Endothelial cell of umbilical vein (primary cell): ENCODE results near the gene SNCB. TPM values are rescaled to one million over a fixed set of nuclear protein-coding genes. Genes with fewer than 3 reads are reported as not detected.

Experiments
- BruUV-seq: library from RNA; stranded (reverse); fragments of 400-500 nt; replicated peaks from 2 replicates; lab custom pipeline; 2021; lab: Mats Ljungman, UMichigan
- CTCF ChIA-PET: fragments of 300-600, 350-600 bp; sonication (Branson Sonifier 250); formaldehyde crosslinking; loops from one replicate; lab custom pipeline; 2021; ENCODE audit warnings: antibody characterized with exemption, inconsistent platforms; lab: Charles Lee
- POLR2A ChIA-PET: fragments of 300-600, 350-600 bp; sonication (Branson Sonifier 250); formaldehyde crosslinking; loops from one replicate; lab custom pipeline; 2021; ENCODE audit warnings: antibody characterized with exemption, inconsistent platforms; lab: Charles Lee
- DNase-seq: peaks from one replicate; pipeline ENCODE4 v3.0.0-alpha.2; 2011; ENCODE audit warnings: low read depth, low spot score
- FAIRE-seq: peaks from 2 replicates; lab custom pipeline; 2011; peaks lifted over from hg19 to GRCh38; lab: Jason Lieb, UNC
- H2AFZ ChIP-seq: 2 replicates; pipeline ENCODE4 v1.6.0; 2012; ENCODE audit warnings: low read depth, low read length, control low read depth, inconsistent platforms
- H3K27ac ChIP-seq: 2 replicates; pipeline ENCODE4 v1.5.1; 2011; ENCODE audit warnings: low read depth, mild to moderate bottlenecking, control low read depth, low read length, moderate library complexity; ENCODE audit not compliant: insufficient read depth
- H3K27me3 ChIP-seq, 2 experiments: 2 replicates each; pipeline versions ENCODE4 v1.6.0 to v1.6.1; 2011; ENCODE audit warnings: low read length in 2 of 2, mixed read lengths in 1 of 2; ENCODE audit not compliant: control insufficient read depth in 2 of 2, insufficient read depth in 2 of 2
- H3K36me3 ChIP-seq, 2 experiments: 2 replicates in 1 of 2; 3 replicates in 1 of 2; pipeline ENCODE4 v1.5.1; 2011; ENCODE audit warnings: low read length in 2 of 2, mild to moderate bottlenecking in 1 of 2, moderate library complexity in 1 of 2; ENCODE audit not compliant: control insufficient read depth in 2 of 2, insufficient read depth in 2 of 2; ENCODE audit errors: extremely low read depth in 1 of 2
- H3K4me1 ChIP-seq: 3 replicates; pipeline ENCODE4 v1.5.1; 2011; ENCODE audit warnings: mild to moderate bottlenecking, low read length; ENCODE audit not compliant: control insufficient read depth, insufficient read depth; ENCODE audit errors: extremely low read depth
- H3K4me2 ChIP-seq: 2 replicates; pipeline ENCODE4 v1.6.1; 2011; ENCODE audit warnings: low read length, control low read depth, mixed read lengths; ENCODE audit not compliant: insufficient read depth
- H3K4me3 ChIP-seq, 3 experiments: fragments of 200-600 bp in 1 of 3; sonication (generic), shearing (Covaris generic) in 1 of 3; replicated peaks in 1 of 3; 2 replicates each; pipeline ENCODE4 v1.5.1; 2011 to 2016; ENCODE audit warnings: control low read depth in 3 of 3, low read length in 3 of 3, mild to moderate bottlenecking in 2 of 3, inconsistent platforms in 1 of 3, low read depth in 1 of 3, moderate library complexity in 1 of 3; ENCODE audit not compliant: insufficient read depth in 1 of 3
- H3K79me2 ChIP-seq: 2 replicates; pipeline ENCODE4 v1.6.0; 2012; ENCODE audit warnings: low read length, inconsistent platforms; ENCODE audit not compliant: control insufficient read depth, insufficient read depth
- H3K9ac ChIP-seq: replicated peaks from 2 replicates; pipeline ENCODE3; 2011; ENCODE audit warnings: low read length, control low read depth; ENCODE audit not compliant: insufficient read depth; ENCODE audit errors: extremely low read depth
- H3K9me1 ChIP-seq: replicated peaks from 3 replicates; pipeline ENCODE4 v1.6.0; 2011; ENCODE audit warnings: mild to moderate bottlenecking, low read length; ENCODE audit not compliant: control insufficient read depth, insufficient read depth; ENCODE audit errors: extremely low read depth
- H3K9me3 ChIP-seq: replicated peaks from 2 replicates; pipeline ENCODE4 v1.5.1; 2012; ENCODE audit warnings: low read length, inconsistent platforms; ENCODE audit not compliant: control insufficient read depth, insufficient read depth
- H4K20me1 ChIP-seq: replicated peaks from 2 replicates; pipeline ENCODE3; 2011; ENCODE audit warnings: mild to moderate bottlenecking, low read length; ENCODE audit not compliant: control insufficient read depth, insufficient read depth; ENCODE audit errors: extremely low read depth
- EZH2 ChIP-seq: IDR thresholded peaks from 2 replicates; pipeline ENCODE4 v1.6.1; 2012; ENCODE audit warnings: borderline replicate concordance, low read depth, mild to moderate bottlenecking, moderate library complexity, low read length, inconsistent platforms; ENCODE audit not compliant: severe bottlenecking
- FOS ChIP-seq: IDR thresholded peaks from 2 replicates; pipeline ENCODE4 v1.6.1; 2011; ENCODE audit warnings: mild to moderate bottlenecking, low read length, moderate library complexity, borderline replicate concordance; ENCODE audit not compliant: insufficient read depth
- GATA2 ChIP-seq: IDR thresholded peaks from 2 replicates; pipeline ENCODE4 v1.7.0; 2011; ENCODE audit warnings: low read depth, mild to moderate bottlenecking, moderate library complexity, mixed read lengths, low read length; ENCODE audit not compliant: insufficient read length, insufficient read depth
- JUN ChIP-seq: IDR thresholded peaks from 2 replicates; pipeline ENCODE4 v1.6.1; 2011; ENCODE audit warnings: borderline replicate concordance, low read depth; ENCODE audit not compliant: insufficient read length, insufficient read depth
- MYC ChIP-seq: IDR thresholded peaks from one replicate; pipeline ENCODE4 v1.6.1; 2011; ENCODE audit warnings: mild to moderate bottlenecking, low read depth, low read length
- POLR2A ChIP-seq: IDR thresholded peaks from 2 replicates; pipeline ENCODE4 v1.6.1; 2012; ENCODE audit warnings: low read depth, mild to moderate bottlenecking, control low read depth, low read length
- POLR2AphosphoS5 ChIP-seq: IDR thresholded peaks from 2 replicates; pipeline ENCODE4 v1.6.1; 2012; ENCODE audit warnings: low read depth, mild to moderate bottlenecking, control low read depth, low read length, moderate library complexity; ENCODE audit not compliant: insufficient read depth
- dilution Hi-C: fragments of 300-500 bp; cut with MboI; formaldehyde crosslinking; loops from one replicate; pipeline ENCODE4 v1.15.0; 2019; ENCODE audit warnings: low sequenced_read_pairs; ENCODE audit not compliant: extremely low pct_ligation_motif_present
- intact Hi-C: fragments of 100-400 bp; cut with micrococcal nuclease; formaldehyde crosslinking; loops from one replicate; pipeline ENCODE4 v1.10.0; 2022
- polyA plus RNA-seq, 4 experiments: library from polyadenylated mRNA; depleted of rRNA in 3 of 4; stranded (reverse) in 3 of 4; unstranded in 1 of 4; fragments of >200 nt; gene quantifications; 2 replicates each; pipeline versions ENCODE4 v1.2.1 to v1.2.3, GENCODE V29; 2011 to 2012; ENCODE audit warnings: missing spikeins in 1 of 4
- total RNA-seq: library from RNA; stranded (reverse); gene quantifications from 2 replicates; pipeline ENCODE4 v1.2.3, GENCODE V29; 2021
- TF ChIP-seq, protein P1 (sequence below), 2 donors: IDR thresholded peaks; 1 replicate in 1 of 2; 2 replicates in 1 of 2; pipeline ENCODE4 v1.5.1; 2011; ENCODE audit warnings: low read length in 2 of 2, mild to moderate bottlenecking in 2 of 2, moderate library complexity in 2 of 2, control low read depth in 1 of 2, inconsistent platforms in 1 of 2, low read depth in 1 of 2; ENCODE audit not compliant: insufficient read depth in 1 of 2; ENCODE audit errors: extremely low read depth in 1 of 2
- TF ChIP-seq, protein P2 (sequence below): IDR thresholded peaks from 2 replicates; pipeline ENCODE4 v1.6.1; 2011; ENCODE audit not compliant: insufficient read depth, insufficient read length

SNCB gene
- total and polyA plus RNA-seq, 2 donors (not counting 3 experiments of a cell fraction or from before 2014, with no cell fraction given), result 0.08 TPM; not detected in 1

DNA sequence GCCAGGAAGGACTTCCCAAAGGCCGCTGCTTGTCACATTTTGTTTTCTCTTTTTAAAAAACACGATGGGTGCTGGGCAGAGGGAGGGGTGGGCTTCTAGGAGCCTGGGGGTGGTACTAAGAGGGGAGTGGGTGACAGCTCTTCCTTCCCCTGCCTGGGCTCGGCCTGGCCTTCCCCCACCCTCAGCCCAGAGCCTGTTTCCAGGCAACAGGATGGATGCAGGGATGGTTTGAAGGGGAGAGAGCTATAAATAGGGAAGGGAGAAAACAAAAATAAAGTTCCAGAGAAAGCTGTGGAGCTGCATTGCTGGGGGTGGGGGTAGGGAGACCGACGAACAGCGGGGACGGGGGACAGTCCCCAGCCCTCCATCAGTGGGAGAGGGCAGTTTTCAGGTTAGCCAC, 13.8 kb downstream of the SNCB start:
- no peak for FAIRE-seq
- Histone ChIP-seq H3K79me2 (no peaks in the 10 kb centered on the region), H3K9ac (no peak overlapping the region), H4K20me1 (no peaks in the 10 kb centered on the region), H3K9me1 (no peaks in the 10 kb centered on the region), H3K4me1 (peaks cover 22% of the 10 kb centered on the region), H3K4me3 (no peak overlapping the region), H2AFZ (no peak overlapping the region), H3K9me3 (no peaks in the 10 kb centered on the region), H3K4me2 (no peak overlapping the region), H3K27ac (no peak overlapping the region), H3K27me3 (peaks cover 22 to 28% of the 10 kb centered on the region in 2 experiments), H3K36me3 (no peaks in the 10 kb centered on the region)
- intact Hi-C loops (loop anchor here (10.0 kb wide), 1 partner anchor 172 kb away; the partner anchor contains the start of gene FAF2), dilution Hi-C loops (no loop called here)
- no TSS peak for BruUV-seq
- TF ChIP-seq, protein P1, sequence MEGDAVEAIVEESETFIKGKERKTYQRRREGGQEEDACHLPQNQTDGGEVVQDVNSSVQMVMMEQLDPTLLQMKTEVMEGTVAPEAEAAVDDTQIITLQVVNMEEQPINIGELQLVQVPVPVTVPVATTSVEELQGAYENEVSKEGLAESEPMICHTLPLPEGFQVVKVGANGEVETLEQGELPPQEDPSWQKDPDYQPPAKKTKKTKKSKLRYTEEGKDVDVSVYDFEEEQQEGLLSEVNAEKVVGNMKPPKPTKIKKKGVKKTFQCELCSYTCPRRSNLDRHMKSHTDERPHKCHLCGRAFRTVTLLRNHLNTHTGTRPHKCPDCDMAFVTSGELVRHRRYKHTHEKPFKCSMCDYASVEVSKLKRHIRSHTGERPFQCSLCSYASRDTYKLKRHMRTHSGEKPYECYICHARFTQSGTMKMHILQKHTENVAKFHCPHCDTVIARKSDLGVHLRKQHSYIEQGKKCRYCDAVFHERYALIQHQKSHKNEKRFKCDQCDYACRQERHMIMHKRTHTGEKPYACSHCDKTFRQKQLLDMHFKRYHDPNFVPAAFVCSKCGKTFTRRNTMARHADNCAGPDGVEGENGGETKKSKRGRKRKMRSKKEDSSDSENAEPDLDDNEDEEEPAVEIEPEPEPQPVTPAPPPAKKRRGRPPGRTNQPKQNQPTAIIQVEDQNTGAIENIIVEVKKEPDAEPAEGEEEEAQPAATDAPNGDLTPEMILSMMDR (IDR thresholded peaks at IDR 0.05; ENCODE audit: extremely low read depth in 1 of 2, insufficient read depth in 1 of 2, low read depth in 1 of 2, low read length in 2 of 2), result no peak
- TF ChIP-seq FOS, result no peak
- TF ChIP-seq, protein P2, sequence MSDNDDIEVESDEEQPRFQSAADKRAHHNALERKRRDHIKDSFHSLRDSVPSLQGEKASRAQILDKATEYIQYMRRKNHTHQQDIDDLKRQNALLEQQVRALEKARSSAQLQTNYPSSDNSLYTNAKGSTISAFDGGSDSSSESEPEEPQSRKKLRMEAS, result no peak
- TF ChIP-seq POLR2AphosphoS5, result no peak
- TF ChIP-seq EZH2, result no peak
- TF ChIP-seq GATA2, result no peak
- TF ChIP-seq MYC, result no peak
- no peak for TF ChIP-seq JUN
- no peak for TF ChIP-seq POLR2A
- CTCF ChIA-PET, result no interaction called here
- POLR2A ChIA-PET, result interaction anchor here (0.6 kb wide), 1 partner anchor 1602 kb away, joined by 3 read pairs; no protein-coding TSS in a partner anchor
- DNase-seq, result no peak
